ENCODE measurements around the gene DNASE1L3. TPM values are rescaled to one million over a fixed set of nuclear protein-coding genes. Genes with fewer than 3 reads are reported as not detected.
A peak's percentile ranks its signal among the peaks of the same experiment; 100 is the strongest.
"Not testable (repeated sequence)": the region's sequence is repeated elsewhere in the genome, so short reads cannot be mapped to it uniquely, and the experiment has no call there.

DNASE1L3 gene
- total RNA-seq, 1 donor from 2014 or later = 0.96 TPM

DNA sequence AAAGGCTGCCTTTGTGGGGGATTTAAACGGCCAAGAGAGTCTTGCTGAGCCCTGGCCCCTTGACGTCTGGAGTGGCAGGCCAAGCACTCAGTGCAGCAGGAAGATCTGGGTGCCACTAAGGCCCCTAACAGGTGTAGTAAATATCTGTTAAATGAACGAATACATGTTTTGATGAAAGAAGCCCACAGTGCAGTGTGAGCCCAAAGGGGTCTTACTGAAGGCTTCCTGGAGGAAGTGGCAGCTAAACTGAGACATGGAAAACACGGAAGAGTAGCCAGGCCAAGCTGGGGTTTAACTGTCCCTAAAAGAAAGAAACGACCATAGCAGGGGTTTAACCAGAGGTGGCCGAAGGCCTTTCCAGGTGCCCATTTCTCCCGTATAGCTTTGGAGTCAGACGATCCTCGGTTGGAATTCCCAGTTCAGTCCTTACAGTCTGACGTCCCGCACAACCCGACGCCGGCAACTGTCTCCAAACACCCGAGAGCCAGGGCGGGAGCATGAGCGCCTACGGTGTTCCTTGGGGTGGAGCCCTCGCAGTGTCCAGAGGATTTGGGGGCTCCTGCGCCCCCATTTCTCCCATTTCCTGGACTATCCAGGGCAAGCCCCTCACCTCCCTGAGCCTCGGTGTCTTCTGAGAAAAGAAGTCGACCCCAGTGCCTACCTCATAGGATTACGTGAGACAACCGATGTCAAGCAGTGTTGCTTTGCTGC is 25.9 kb upstream of the DNASE1L3 start:
- Mint-ChIP-seq H3K36me3 (ENCODE audit: unreplicated experiment) (no peaks in the 10 kb centered on the region), H3K4me1 (ENCODE audit: low read depth, unreplicated experiment) (peaks cover 43% of the 10 kb centered on the region), H3K27ac (ENCODE audit: unreplicated experiment) (peak overlapping the region; percentile 84), H3K4me3 (ENCODE audit: unreplicated experiment) (peak overlapping the region; percentile 88), H3K9me3 (ENCODE audit: unreplicated experiment) (peaks cover 11% of the 10 kb centered on the region), H3K27me3 (ENCODE audit: unreplicated experiment) (peaks cover 9% of the 10 kb centered on the region)
- TF ChIP-seq CTCF (IDR thresholded peaks at IDR 0.05; ENCODE audit: partially characterized antibody, unreplicated experiment) = no peak
- DNase-seq = no peak

GRCh38 chr3:58235970-58236369 is 25.2 kb upstream of the DNASE1L3 start:
- peak overlapping the region; percentile 88 for H3K4me3 Mint-ChIP-seq (ENCODE audit: unreplicated experiment)

DNA sequence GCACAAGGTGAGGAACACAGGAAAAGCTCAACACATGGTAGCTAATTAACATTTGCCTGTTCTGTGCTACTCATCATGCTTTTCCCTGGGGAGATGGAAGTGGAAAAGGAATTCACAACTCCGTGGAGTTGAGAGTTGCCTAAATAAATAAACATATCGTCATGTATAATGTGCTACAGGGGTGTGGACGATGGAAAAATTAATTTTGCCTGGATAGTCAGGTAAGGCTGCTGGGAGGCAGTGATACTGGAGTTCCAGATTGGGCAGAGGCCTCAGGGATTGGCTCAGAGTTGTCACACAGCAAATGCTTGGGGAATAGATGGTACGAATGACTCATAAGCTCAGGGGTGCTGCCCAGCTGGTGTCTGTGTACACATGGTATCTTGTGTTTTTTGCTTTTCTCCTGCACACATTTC is 23.8 kb upstream of the DNASE1L3 start:
- H3K4me1 Mint-ChIP-seq (ENCODE audit: low read depth, unreplicated experiment) = peaks cover 49% of the 10 kb centered on the region
- no peak for DNase-seq
- H3K4me3 Mint-ChIP-seq (ENCODE audit: unreplicated experiment) = peak overlapping the region; percentile 40
- TF ChIP-seq CTCF (IDR thresholded peaks at IDR 0.05; ENCODE audit: partially characterized antibody, unreplicated experiment) = no peak
- H3K27me3 Mint-ChIP-seq (ENCODE audit: unreplicated experiment) = peaks cover 11% of the 10 kb centered on the region
- peaks cover 14% of the 10 kb centered on the region for H3K9me3 Mint-ChIP-seq (ENCODE audit: unreplicated experiment)
- peak overlapping the region; percentile 94 for H3K27ac Mint-ChIP-seq (ENCODE audit: unreplicated experiment)
- H3K36me3 Mint-ChIP-seq (ENCODE audit: unreplicated experiment) = no peaks in the 10 kb centered on the region

More at GRCh38 chr3:58235970-58236369, 25.2 kb upstream of the DNASE1L3 start:
- H3K4me1 Mint-ChIP-seq (ENCODE audit: low read depth, unreplicated experiment) = peaks cover 43% of the 10 kb centered on the region
- H3K27ac Mint-ChIP-seq (ENCODE audit: unreplicated experiment) = peak overlapping the region; percentile 66
- H3K27me3 Mint-ChIP-seq (ENCODE audit: unreplicated experiment) = peaks cover 9% of the 10 kb centered on the region
- H3K36me3 Mint-ChIP-seq (ENCODE audit: unreplicated experiment) = no peaks in the 10 kb centered on the region
- DNase-seq = no peak
- peaks cover 11% of the 10 kb centered on the region for H3K9me3 Mint-ChIP-seq (ENCODE audit: unreplicated experiment)
- TF ChIP-seq CTCF (IDR thresholded peaks at IDR 0.05; ENCODE audit: partially characterized antibody, unreplicated experiment) = no peak

DNA sequence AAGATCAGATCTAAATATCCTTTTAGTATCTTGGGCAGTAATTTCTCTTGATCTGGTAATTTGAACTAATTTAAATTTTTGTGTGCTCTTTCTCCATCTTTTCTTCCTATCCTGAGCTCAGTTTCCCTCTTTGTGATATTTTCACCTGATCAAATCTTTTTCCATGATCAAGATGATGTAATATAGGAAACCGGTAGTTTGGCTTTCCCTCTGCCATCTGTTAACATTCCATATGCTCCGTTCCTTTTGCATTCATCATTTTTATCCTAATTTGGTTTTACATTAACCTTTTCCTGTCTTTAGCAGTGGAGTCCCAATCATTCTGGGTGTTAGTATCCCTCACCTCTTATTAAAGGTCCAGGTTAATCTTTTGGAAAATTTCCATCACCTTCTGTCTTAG is 20.9 kb upstream of the DNASE1L3 start:
- Mint-ChIP-seq H3K36me3 (ENCODE audit: unreplicated experiment) (no peaks in the 10 kb centered on the region), H3K4me1 (ENCODE audit: low read depth, unreplicated experiment) (peaks cover 48% of the 10 kb centered on the region), H3K9me3 (ENCODE audit: unreplicated experiment) (peaks cover 13% of the 10 kb centered on the region), H3K27ac (ENCODE audit: unreplicated experiment) (peak overlapping the region; percentile 24), H3K27me3 (ENCODE audit: unreplicated experiment) (peaks cover 11% of the 10 kb centered on the region), H3K4me3 (ENCODE audit: unreplicated experiment) (peak overlapping the region; percentile 5)
- TF ChIP-seq CTCF (IDR thresholded peaks at IDR 0.05; ENCODE audit: partially characterized antibody, unreplicated experiment) = no peak
- no peak for DNase-seq

DNA sequence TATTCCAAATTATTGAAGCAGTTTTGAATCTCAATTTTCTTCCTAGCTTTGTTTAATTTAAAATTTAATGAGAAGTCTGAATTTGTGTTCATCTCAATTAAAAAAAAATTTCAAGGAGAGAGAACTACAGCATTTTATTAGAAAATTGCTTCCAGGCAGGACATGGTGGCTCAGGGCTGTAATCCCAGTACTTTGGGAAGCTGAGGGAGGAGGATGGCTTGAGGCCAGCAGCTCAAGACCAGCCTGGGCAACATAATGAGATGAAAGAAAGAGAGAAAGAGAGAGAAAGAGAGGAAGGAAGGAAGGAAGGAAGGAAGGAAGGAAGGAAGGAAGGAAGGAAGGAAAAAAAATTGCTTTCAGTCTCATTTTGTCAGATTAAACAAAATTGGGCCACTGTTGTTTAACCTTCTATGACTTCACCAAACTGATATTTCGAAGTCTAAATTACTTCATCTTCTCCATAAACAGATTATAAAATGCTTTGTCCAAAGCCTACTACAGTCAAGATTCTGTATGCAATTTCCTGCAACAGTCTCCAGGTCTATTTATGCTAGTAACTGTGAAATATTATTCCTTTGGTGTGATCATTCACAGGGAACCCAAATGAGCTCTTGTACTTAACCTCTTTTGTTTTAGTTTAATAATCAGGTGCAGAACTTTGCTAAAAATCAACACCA is 20.2 kb upstream of the DNASE1L3 start:
- no peak for TF ChIP-seq CTCF (IDR thresholded peaks at IDR 0.05; ENCODE audit: partially characterized antibody, unreplicated experiment)
- Mint-ChIP-seq H3K4me1 (ENCODE audit: low read depth, unreplicated experiment) (peaks cover 42% of the 10 kb centered on the region), H3K36me3 (ENCODE audit: unreplicated experiment) (no peaks in the 10 kb centered on the region), H3K27me3 (ENCODE audit: unreplicated experiment) (peaks cover 10% of the 10 kb centered on the region), H3K4me3 (ENCODE audit: unreplicated experiment) (peak overlapping the region; percentile 5), H3K9me3 (ENCODE audit: unreplicated experiment) (peaks cover 10% of the 10 kb centered on the region), H3K27ac (ENCODE audit: unreplicated experiment) (peak overlapping the region; percentile 69)
- DNase-seq = no peak

GRCh38 chr3:58227933-58228332 is 17.2 kb upstream of the DNASE1L3 start:
- DNase-seq; H3K27ac Mint-ChIP-seq (ENCODE audit: unreplicated experiment); H3K27me3 Mint-ChIP-seq (ENCODE audit: unreplicated experiment); H3K4me3 Mint-ChIP-seq (ENCODE audit: unreplicated experiment); H3K36me3 Mint-ChIP-seq (ENCODE audit: unreplicated experiment); H3K9me3 Mint-ChIP-seq (ENCODE audit: unreplicated experiment): not testable (repeated sequence)
- peaks cover 22% of the 10 kb centered on the region for H3K4me1 Mint-ChIP-seq (ENCODE audit: low read depth, unreplicated experiment)
